Lung (tissue), 12 donors: ENCODE data around the gene GSTM4. TPM values are rescaled to one million over a fixed set of nuclear protein-coding genes. Genes with fewer than 3 reads are reported as not detected.
"Not testable (repeated sequence)": the region's sequence is repeated elsewhere in the genome, so short reads cannot be mapped to it uniquely, and the experiment has no call there.

ENCODE experiments used
- ATAC-seq: fragments of 200-7000 bp; cut with Tn5 transposase; one replicate; pipeline ENCODE4 v1.9.1; 2020; ENCODE audit warnings: moderate number of reproducible peaks; ENCODE audit not compliant: insufficient read depth, low FRiP score
- DNase-seq, 3 donors: peaks; one replicate each; pipeline ENCODE4 v3.0.0-alpha.2; 2013 to 2017
- H3K27ac ChIP-seq, 2 donors: one replicate each; pipeline ENCODE4 v1.5.1; 2013; ENCODE audit warnings: mild to moderate bottlenecking in 2 of 2, moderate library complexity in 2 of 2, control low read depth in 1 of 2, inconsistent platforms in 1 of 2, low read depth in 1 of 2, low read length in 1 of 2
- H3K27me3 ChIP-seq, 3 donors: one replicate each; pipeline ENCODE4 v1.5.1; 2013; ENCODE audit warnings: low read length in 2 of 3; ENCODE audit not compliant: control insufficient read depth in 3 of 3, insufficient read depth in 3 of 3
- H3K36me3 ChIP-seq, 4 donors: one replicate each; pipeline ENCODE4 v1.5.1; 2013; ENCODE audit warnings: low read length in 4 of 4, mild to moderate bottlenecking in 1 of 4, moderate library complexity in 1 of 4; ENCODE audit not compliant: control insufficient read depth in 4 of 4, insufficient read depth in 4 of 4
- H3K4me1 ChIP-seq, 5 donors: one replicate each; pipeline ENCODE4 v1.5.1; 2013; ENCODE audit warnings: low read length in 5 of 5, mild to moderate bottlenecking in 2 of 5, moderate library complexity in 1 of 5; ENCODE audit not compliant: control insufficient read depth in 5 of 5, insufficient read depth in 5 of 5
- H3K4me3 ChIP-seq: one replicate; pipeline ENCODE4 v1.5.1; 2013; ENCODE audit warnings: mild to moderate bottlenecking, control low read depth, moderate library complexity
- H3K9ac ChIP-seq, 2 donors: one replicate each; pipeline ENCODE4 v1.5.1; 2013; ENCODE audit warnings: low read length in 2 of 2, control low read depth in 1 of 2; ENCODE audit not compliant: insufficient read depth in 1 of 2
- H3K9me3 ChIP-seq, 4 donors: one replicate each; pipeline ENCODE4 v1.5.1; 2013; ENCODE audit warnings: low read length in 3 of 4, mild to moderate bottlenecking in 1 of 4, moderate library complexity in 1 of 4; ENCODE audit not compliant: control insufficient read depth in 4 of 4, insufficient read depth in 3 of 4
- CTCF ChIP-seq: IDR thresholded peaks from 2 replicates; pipeline ENCODE4 v1.5.1; 2012; ENCODE audit warnings: mild to moderate bottlenecking; ENCODE audit errors: control extremely low read depth, extremely low read depth
- WGBS, 2 donors: extraction: QIAGEN DNeasy Blood & Tissue Kit; methylation state at CpG; one replicate each; pipeline ENCODE4 v1.1.7; 2013; 5-methylcytosine and 5-hydroxymethylcytosine counted together
- polyA plus RNA-seq, 2 donors: library from polyadenylated mRNA; stranded (reverse); fragments of 200-250 nt; gene quantifications; one replicate each; pipeline ENCODE4 v1.2.1, GENCODE V29; 2013
- total RNA-seq, 2 donors: library from RNA; depleted of rRNA in 1 of 2; stranded (reverse); fragments of >200 nt in 1 of 2; gene quantifications; one replicate each; pipeline ENCODE4 v1.2.1, GENCODE V29; 2014 to 2021
- donor health status: control.
- donor health status: control.
- donor health status: Bipolar disorder and iron deficiency.
- donor health status: healthy.
- donor health status: DM: yes; HTN: yes; CAD: no.

The GSTM4 gene
- total and polyA plus RNA-seq, 4 donors, result 8.8 to 19.7 (median 17.9) TPM

DNA sequence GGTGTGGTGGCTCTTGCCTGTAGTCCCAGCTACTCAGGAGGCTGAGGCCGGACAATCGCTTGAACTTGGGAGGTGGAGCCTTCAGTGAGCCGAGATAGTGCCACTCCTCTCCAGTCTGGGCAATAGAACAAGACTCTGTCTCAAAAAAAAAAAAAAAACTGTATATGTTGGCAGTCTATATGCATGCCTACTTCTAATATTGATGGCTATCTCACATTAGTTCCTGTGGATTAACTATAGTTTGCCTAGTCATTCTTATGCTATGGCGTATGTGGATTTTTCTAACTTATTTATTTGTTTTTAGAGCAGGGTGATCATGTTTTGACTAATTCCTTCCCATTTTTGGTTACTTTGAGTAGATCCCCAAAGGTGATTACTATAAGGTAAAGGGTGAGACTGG is 41.2 kb downstream of the GSTM4 start:
- DNase-seq (no peak), ATAC-seq (no peak)
- Histone ChIP-seq H3K36me3 (peaks cover 0 to 4% (median 0%) of the 10 kb centered on the region in 4 donors), H3K4me3 (no peak overlapping the region), H3K9ac (no peak overlapping the region), H3K27me3 (no peaks in the 10 kb centered on the region), H3K27ac (no peak overlapping the region), H3K4me1 (no peaks in the 10 kb centered on the region), H3K9me3 (no peaks in the 10 kb centered on the region)
- WGBS, 2 donors, result 96% methylated on average over 4 of the region's 4 CpGs; no CpG with 5 or more reads in 1 of the 2 donors
- TF ChIP-seq CTCF, result no peak

DNA sequence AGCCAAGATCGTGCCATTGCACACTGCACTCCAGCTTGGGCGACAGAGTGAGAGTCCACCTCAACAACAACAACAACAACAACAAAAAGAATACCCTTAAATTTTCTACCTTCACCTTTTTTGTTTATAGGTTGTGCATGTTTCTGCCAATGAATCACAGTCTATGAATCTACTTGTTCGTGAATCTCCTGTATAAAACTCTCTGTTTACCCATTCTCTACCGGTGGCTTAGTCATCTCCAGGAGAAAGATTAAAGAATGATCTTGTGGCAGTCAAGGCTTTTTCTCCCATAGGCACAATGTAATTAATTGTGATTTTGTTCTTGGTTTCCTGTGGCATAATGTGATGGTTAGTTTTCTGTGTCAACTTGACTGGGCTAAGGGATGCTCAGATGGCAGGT is 42.0 kb downstream of the GSTM4 start:
- not testable (repeated sequence) for H3K36me3 ChIP-seq, ATAC-seq, H3K9ac ChIP-seq, DNase-seq, H3K4me3 ChIP-seq, H3K27me3 ChIP-seq, H3K9me3 ChIP-seq, H3K4me1 ChIP-seq, H3K27ac ChIP-seq
- WGBS, 2 donors, result 89% methylated on average over 4 of the region's 4 CpGs; no CpG with 5 or more reads in 1 of the 2 donors

- H3K9me3 ChIP-seq, H3K9ac ChIP-seq, H3K36me3 ChIP-seq, H3K27me3 ChIP-seq, ATAC-seq, H3K27ac ChIP-seq, H3K4me3 ChIP-seq, H3K4me1 ChIP-seq: not testable (repeated sequence)
- peak in 1 of 3 donors; percentile 0 for DNase-seq
- whole genome bisulfite sequencing, 2 donors, result 85 to 86% methylated on average over 3 of the region's 3 CpGs
Measured at GRCh38 chr1:109702940-109703339, 47.0 kb downstream of the GSTM4 start.

DNA sequence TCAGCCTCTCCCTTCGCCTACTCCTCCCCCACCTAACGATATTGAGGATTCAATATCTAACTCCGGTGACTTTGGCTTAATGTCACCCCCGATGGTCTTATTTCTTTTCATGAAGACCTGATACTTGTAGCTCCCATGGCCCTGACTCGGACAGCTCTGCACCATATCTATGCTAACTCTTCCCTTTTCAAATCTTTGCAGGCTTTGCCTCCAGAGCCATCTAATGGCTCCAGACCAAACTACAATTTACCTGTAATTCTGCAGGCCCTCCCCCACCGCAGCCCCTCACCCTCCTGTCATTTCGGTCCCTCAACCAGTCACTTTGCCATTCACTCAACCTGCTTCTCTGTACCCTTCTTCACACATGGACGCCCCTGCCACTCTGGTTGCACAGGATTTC is 48.3 kb downstream of the GSTM4 start:
- no peaks in the 10 kb centered on the region for H3K9me3 ChIP-seq
- H3K27me3 ChIP-seq, result no peaks in the 10 kb centered on the region
- no peak overlapping the region for H3K9ac ChIP-seq
- peaks cover 0 to 4% (median 0%) of the 10 kb centered on the region in 4 donors for H3K36me3 ChIP-seq
- ATAC-seq (no peak), DNase-seq (peak in 1 of 3 donors; percentile 0)
- H3K27ac ChIP-seq, result no peak overlapping the region
- peaks cover 0 to 3% (median 0%) of the 10 kb centered on the region in 5 donors for H3K4me1 ChIP-seq
- TF ChIP-seq CTCF, result no peak
- no peak overlapping the region for H3K4me3 ChIP-seq
- WGBS, 2 donors, result 82 to 84% methylated on average over 8 of the region's 8 CpGs
